ENCODE results near the gene SLC43A1. TPM values are rescaled to one million over a fixed set of nuclear protein-coding genes. Genes with fewer than 3 reads are reported as not detected.

The SLC43A1 gene
- total RNA-seq, 4 donors from 2014 or later: 7.4 to 35.1 (median 15.8) TPM

DNA sequence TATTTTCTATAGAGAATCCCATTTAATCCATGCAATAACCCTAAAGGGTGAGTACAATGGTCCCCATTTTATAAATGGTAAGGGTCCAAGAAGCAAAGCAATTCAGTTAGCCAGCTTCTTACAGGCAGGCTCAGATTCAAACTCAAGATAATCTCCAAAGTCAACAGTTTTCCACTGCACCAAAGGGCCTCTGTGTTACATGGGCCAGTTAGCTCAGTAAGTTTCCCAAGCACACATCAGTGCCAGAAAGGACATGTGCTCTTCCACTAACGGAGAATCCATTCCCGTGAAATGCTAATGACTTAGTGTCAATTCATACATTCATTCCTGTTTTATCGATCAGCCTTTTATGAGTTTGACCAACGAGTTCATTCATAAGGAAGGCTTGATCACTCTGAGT is 11.0 kb downstream of the SLC43A1 start:
- peaks cover 21 to 27% of the 10 kb centered on the region in 2 donors for H3K4me1 ChIP-seq
- in situ Hi-C loops (cut with MboI; ENCODE audit: low sequenced_read_pairs in 4 of 4): no loop called here

GRCh38 chr11:57502870-57503269 is 12.6 kb downstream of the SLC43A1 start:
- in situ Hi-C loops (cut with MboI; ENCODE audit: low sequenced_read_pairs in 4 of 4): no loop called here
- Histone ChIP-seq H3K36me3 (no peaks in the 10 kb centered on the region), H3K9me3 (no peaks in the 10 kb centered on the region), H3K27me3 (no peaks in the 10 kb centered on the region), H3K4me3 (no peak overlapping the region), H3K27ac (peak overlapping the region in 2 of 4 donors; percentile 10 to 87), H3K4me1 (peaks cover 28 to 39% of the 10 kb centered on the region in 2 donors)
- intact Hi-C loops (cut with DNase I; ENCODE audit: low total_unique reads): no loop called here
- TF ChIP-seq CTCF (IDR thresholded peaks at IDR 0.05 in 4 of 5, conservative IDR thresholded peaks at IDR 0.05 in 1 of 5) (no peak), POLR2A (IDR thresholded peaks at IDR 0.05) (no peak)
- ATAC-seq (no peak), DNase-seq (no peak)

More for the DNA sequence above, 11.0 kb downstream of the SLC43A1 start:
- H3K4me3 ChIP-seq: no peak overlapping the region
- ATAC-seq: no peak
- no peaks in the 10 kb centered on the region for H3K36me3 ChIP-seq
- TF ChIP-seq POLR2A (IDR thresholded peaks at IDR 0.05) (no peak), CTCF (IDR thresholded peaks at IDR 0.05 in 4 of 5, conservative IDR thresholded peaks at IDR 0.05 in 1 of 5) (no peak)
- H3K9me3 ChIP-seq: no peaks in the 10 kb centered on the region
- no peaks in the 10 kb centered on the region for H3K27me3 ChIP-seq
- DNase-seq: no peak
- H3K27ac ChIP-seq: no peak overlapping the region
- intact Hi-C loops (cut with DNase I; ENCODE audit: low total_unique reads): no loop called here

DNA sequence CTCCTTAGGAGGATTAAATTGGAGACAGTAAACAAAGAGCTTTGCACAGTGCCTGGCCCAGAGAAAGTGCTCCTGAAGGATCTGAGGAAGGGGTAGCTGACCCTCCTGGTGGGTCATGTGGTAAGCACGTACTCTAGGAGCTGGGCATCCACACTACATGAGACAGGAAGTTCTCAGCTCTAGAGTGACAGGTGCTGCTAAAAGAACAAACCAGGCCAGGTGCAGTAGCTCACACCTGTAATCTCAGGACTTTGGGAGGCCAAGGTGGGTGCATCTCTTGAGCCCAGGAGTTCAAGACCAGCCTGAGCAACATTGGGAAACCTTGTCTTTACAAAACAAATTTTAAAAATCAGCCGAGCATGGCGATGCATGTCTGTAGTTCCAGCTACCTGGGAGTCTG is 13.1 kb downstream of the SLC43A1 start:
- Histone ChIP-seq H3K4me3 (no peak overlapping the region), H3K27me3 (no peaks in the 10 kb centered on the region), H3K9me3 (no peaks in the 10 kb centered on the region), H3K27ac (peak overlapping the region; percentile 87 to 95 (median 92)), H3K4me1 (peaks cover 28 to 39% of the 10 kb centered on the region in 2 donors), H3K36me3 (no peaks in the 10 kb centered on the region)
- DNase-seq (no peak), ATAC-seq (no peak)
- TF ChIP-seq CTCF (IDR thresholded peaks at IDR 0.05 in 4 of 5, conservative IDR thresholded peaks at IDR 0.05 in 1 of 5) (no peak), POLR2A (IDR thresholded peaks at IDR 0.05) (no peak)
- in situ Hi-C loops (cut with MboI; ENCODE audit: low sequenced_read_pairs in 4 of 4): no loop called here
- intact Hi-C loops (cut with DNase I; ENCODE audit: low total_unique reads): no loop called here

GRCh38 chr11:57501953-57502352 is 13.5 kb downstream of the SLC43A1 start:
- no peaks in the 10 kb centered on the region for H3K9me3 ChIP-seq
- intact Hi-C loops (cut with DNase I; ENCODE audit: low total_unique reads): loop anchor here (2.0 kb wide), 1 partner anchor 13 kb away; the partner anchor contains the start of gene SLC43A1
- H3K36me3 ChIP-seq: no peaks in the 10 kb centered on the region
- H3K4me3 ChIP-seq: no peak overlapping the region
- H3K4me1 ChIP-seq: peaks cover 28 to 39% of the 10 kb centered on the region in 2 donors
- TF ChIP-seq POLR2A (IDR thresholded peaks at IDR 0.05) (no peak), CTCF (IDR thresholded peaks at IDR 0.05 in 4 of 5, conservative IDR thresholded peaks at IDR 0.05 in 1 of 5) (no peak)
- in situ Hi-C loops (cut with MboI; ENCODE audit: low sequenced_read_pairs in 4 of 4): no loop called here
- ATAC-seq: peak in 1 of 2 donors; percentile 43
- H3K27ac ChIP-seq: peak overlapping the region; percentile 87 to 95 (median 92)
- DNase-seq: peak in 1 of 2 donors; percentile 74
- no peaks in the 10 kb centered on the region for H3K27me3 ChIP-seq

- Histone ChIP-seq H3K36me3 (no peaks in the 10 kb centered on the region), H3K4me1 (peaks cover 28 to 39% of the 10 kb centered on the region in 2 donors), H3K9me3 (no peaks in the 10 kb centered on the region), H3K4me3 (no peak overlapping the region), H3K27ac (peak overlapping the region; percentile 87 to 95 (median 92)), H3K27me3 (no peaks in the 10 kb centered on the region)
- intact Hi-C loops (cut with DNase I; ENCODE audit: low total_unique reads) (loop anchor here (2.0 kb wide), 1 partner anchor 14 kb away; the partner anchor contains the start of gene SLC43A1), in situ Hi-C loops (cut with MboI; ENCODE audit: low sequenced_read_pairs in 4 of 4) (no loop called here)
- ATAC-seq (no peak), DNase-seq (no peak)
- TF ChIP-seq POLR2A (IDR thresholded peaks at IDR 0.05) (no peak), CTCF (IDR thresholded peaks at IDR 0.05 in 4 of 5, conservative IDR thresholded peaks at IDR 0.05 in 1 of 5) (no peak)
Observed at GRCh38 chr11:57500926-57501325, 14.6 kb downstream of the SLC43A1 start.
